GM20000 (cell line): ENCODE data around the gene UTP4.
"Not testable (repeated sequence)": the region's sequence is repeated elsewhere in the genome, so short reads cannot be mapped to it uniquely, and the experiment has no call there.

Experiments used
- DNase-seq: peaks from one replicate; pipeline ENCODE4 v3.0.0; 2012; ENCODE audit warnings: low spot score
- CTCF ChIP-seq: IDR thresholded peaks from 2 replicates; pipeline ENCODE4 v1.5.1; 2012; ENCODE audit warnings: mild to moderate bottlenecking, control low read depth; ENCODE audit errors: extremely low read depth, missing control alignments

The UTP4 gene

GRCh38 chr16:69123910-69124309, 8.5 kb upstream of the UTP4 start:
- peak; percentile 55 for TF ChIP-seq CTCF
- peak; percentile 65 for DNase-seq

GRCh38 chr16:69124406-69124805, 8.0 kb upstream of the UTP4 start:
- DNase-seq = not testable (repeated sequence)

- DNase-seq = not testable (repeated sequence)
These were observed 7.5 kb upstream of the UTP4 start for GRCh38 chr16:69124961-69125360.

- no peak for TF ChIP-seq CTCF
- no peak for DNase-seq
These were observed 6.2 kb upstream of the UTP4 start for GRCh38 chr16:69126221-69126620.

GRCh38 chr16:69126801-69127200, 5.6 kb upstream of the UTP4 start:
- DNase-seq = not testable (repeated sequence)

- no peak for TF ChIP-seq CTCF
- no peak for DNase-seq
These were observed 4.4 kb upstream of the UTP4 start for GRCh38 chr16:69127966-69128510.

- no peak for TF ChIP-seq CTCF
- DNase-seq = no peak
These were observed 2.0 kb upstream of the UTP4 start for GRCh38 chr16:69130461-69130860.

- peak; percentile 62 for DNase-seq
These were observed 1.1 kb upstream of the UTP4 start for GRCh38 chr16:69131167-69131838.

More at GRCh38 chr16:69131167-69131838, 1.1 kb upstream of the UTP4 start:
- no peak for TF ChIP-seq CTCF
